Endodermal cell (in vitro differentiated cells): ENCODE data around the gene METTL23. TPM values are rescaled to one million over a fixed set of nuclear protein-coding genes. Genes with fewer than 3 reads are reported as not detected.

Experiments used
- DNase-seq: peaks from one replicate; pipeline ENCODE4 v3.0.0-alpha.2; 2017
- H3K27ac ChIP-seq: 2 replicates; pipeline ENCODE4 v1.5.1; 2013; ENCODE audit warnings: mild to moderate bottlenecking, low read depth, low read length, moderate library complexity
- H3K27me3 ChIP-seq: 2 replicates; pipeline ENCODE4 v1.6.1; 2013; ENCODE audit warnings: mild to moderate bottlenecking, low read length, moderate library complexity; ENCODE audit not compliant: insufficient read depth, control insufficient read depth, poor library complexity, severe bottlenecking
- H3K36me3 ChIP-seq: 2 replicates; pipeline ENCODE4 v1.7.0; 2013; ENCODE audit warnings: mild to moderate bottlenecking, low read length, moderate library complexity; ENCODE audit not compliant: control insufficient read depth, insufficient read depth
- H3K4me1 ChIP-seq: one replicate; pipeline ENCODE4 v1.7.0; 2013; ENCODE audit warnings: low read length; ENCODE audit not compliant: control insufficient read depth, insufficient read depth
- H3K4me3 ChIP-seq: 2 replicates; pipeline ENCODE4 v1.5.1; 2013; ENCODE audit warnings: mild to moderate bottlenecking, low read length, moderate library complexity
- H3K9ac ChIP-seq: 2 replicates; pipeline ENCODE4 v1.6.1; 2013; ENCODE audit warnings: mild to moderate bottlenecking, low read length, moderate library complexity; ENCODE audit not compliant: poor library complexity, severe bottlenecking; ENCODE audit errors: extremely low read depth
- H3K9me3 ChIP-seq: 2 replicates; pipeline ENCODE4 v1.6.1; 2013; ENCODE audit warnings: mild to moderate bottlenecking, low read length, moderate library complexity; ENCODE audit not compliant: control insufficient read depth
- H3K27ac Mint-ChIP-seq: 2 replicates; pipeline ENCODE4 v1.8.0; 2020; ENCODE audit warnings: mixed read lengths
- H3K27me3 Mint-ChIP-seq: 2 replicates; pipeline ENCODE4 v1.8.0; 2021; ENCODE audit warnings: mild to moderate bottlenecking, mixed read lengths; ENCODE audit not compliant: insufficient read depth
- H3K36me3 Mint-ChIP-seq: 2 replicates; pipeline ENCODE4 v1.8.0; 2020; ENCODE audit warnings: low read depth, mixed read lengths
- H3K4me1 Mint-ChIP-seq: 2 replicates; pipeline ENCODE4 v1.8.0; 2020; ENCODE audit warnings: mixed read lengths
- H3K4me3 Mint-ChIP-seq: 2 replicates; pipeline ENCODE4 v1.8.0; 2020; ENCODE audit warnings: mild to moderate bottlenecking, moderate library complexity, mixed read lengths
- H3K9me3 Mint-ChIP-seq: 2 replicates; pipeline ENCODE4 v1.8.0; 2020; ENCODE audit warnings: mild to moderate bottlenecking, mixed read lengths
- CTCF ChIP-seq: fragments of 200-600 bp; sonication (generic); conservative IDR thresholded peaks from 2 replicates; pipeline ENCODE4 v1.5.0; 2021; ENCODE audit warnings: antibody characterized with exemption, mild to moderate bottlenecking
- WGBS, 2 experiments: methylation state at CpG; one replicate each; pipeline versions ENCODE4 v1.1.5 to v1.1.7; 2013; ENCODE audit warnings: missing lambda C conversion rate in 2 of 2, mixed read lengths in 1 of 2; ENCODE audit not compliant: insufficient coverage in 1 of 2, insufficient read length in 1 of 2; 5-methylcytosine and 5-hydroxymethylcytosine counted together
- total RNA-seq, 2 donors: library from RNA; stranded (reverse); fragmentation: NEBNext Ultra II Directional in 1 of 2; extraction: Animal tissue kit (Norgen Biotek cat#: 25700) in 1 of 2; gene quantifications; 2 replicates in 1 of 2; 3 replicates in 1 of 2; pipeline ENCODE4 v1.2.1, GENCODE V29; 2021

METTL23 gene
- total RNA-seq, 2 donors from 2014 or later, result 31.3 to 39.9 TPM

GRCh38 chr17:76732734-76733617 is 6.3 kb downstream of the METTL23 start:
- Histone ChIP-seq H3K4me3 (peak overlapping the region; percentile 90), H3K9me3 (no peaks in the 10 kb centered on the region), H3K27ac (peak overlapping the region; percentile 5), H3K36me3 (peaks cover 46% of the 10 kb centered on the region), H3K27me3 (no peaks in the 10 kb centered on the region), H3K9ac (no peak overlapping the region), H3K4me1 (peaks cover 5% of the 10 kb centered on the region)
- Mint-ChIP-seq H3K4me3 (peak overlapping the region; percentile 100), H3K36me3 (peaks cover 48% of the 10 kb centered on the region), H3K9me3 (no peaks in the 10 kb centered on the region), H3K4me1 (peaks cover 15% of the 10 kb centered on the region), H3K27ac (peak overlapping the region; percentile 62), H3K27me3 (no peaks in the 10 kb centered on the region)
- peak; percentile 56 for DNase-seq
- TF ChIP-seq CTCF, result no peak
- WGBS, 2 experiments, result 98 to 100% methylated on average over 1 to 2 of the region's 3 CpGs

- Mint-ChIP-seq H3K27ac (peak overlapping the region; percentile 62), H3K27me3 (no peaks in the 10 kb centered on the region), H3K9me3 (no peaks in the 10 kb centered on the region), H3K36me3 (peaks cover 48% of the 10 kb centered on the region), H3K4me3 (peak overlapping the region; percentile 100), H3K4me1 (peaks cover 20% of the 10 kb centered on the region)
- Histone ChIP-seq H3K9ac (peak overlapping the region; percentile 96), H3K4me3 (peak overlapping the region; percentile 90), H3K27me3 (no peaks in the 10 kb centered on the region), H3K27ac (no peak overlapping the region), H3K4me1 (peaks cover 5% of the 10 kb centered on the region), H3K9me3 (no peaks in the 10 kb centered on the region), H3K36me3 (peaks cover 46% of the 10 kb centered on the region)
- no peak for DNase-seq
- WGBS, 2 experiments, result 88% methylated on average over 1 of the region's 1 CpG; no CpG with 5 or more reads in 1 of the 2 experiments
- no peak for TF ChIP-seq CTCF
These were observed 6.9 kb downstream of the METTL23 start for GRCh38 chr17:76733618-76733957.

DNA sequence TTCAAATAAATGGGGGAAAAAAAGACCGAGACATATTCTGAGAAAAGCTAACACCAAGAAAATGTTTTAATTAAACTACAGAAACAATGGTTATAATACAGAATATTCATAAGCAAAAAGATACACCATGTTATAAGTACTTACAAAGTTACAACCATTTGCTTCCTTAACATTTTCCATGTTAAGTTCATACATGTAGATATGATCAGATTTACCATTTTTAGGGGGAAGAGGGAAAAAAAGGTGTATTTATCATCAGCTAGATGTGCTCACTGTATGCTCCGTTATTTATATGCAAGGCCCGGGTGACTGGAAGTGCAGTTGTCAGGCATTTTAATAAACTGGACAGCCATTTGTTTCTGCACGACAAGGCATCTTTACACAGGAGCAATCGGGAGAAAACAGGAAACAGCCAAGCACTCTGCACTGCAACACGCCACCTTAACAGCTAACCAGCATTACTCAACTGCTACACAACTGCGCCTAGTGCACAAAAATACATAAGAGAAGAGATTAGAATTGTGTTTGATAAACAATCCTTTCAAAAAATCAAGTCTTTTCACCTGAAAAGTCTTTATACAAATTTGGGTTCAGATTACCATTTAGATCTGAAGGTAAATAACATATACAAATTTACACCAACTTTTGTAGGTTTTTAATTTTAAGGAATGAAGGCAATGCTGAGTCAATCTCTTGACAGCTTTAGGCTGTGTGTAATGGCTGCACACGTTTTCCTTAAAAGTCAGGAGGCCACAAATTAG is 7.6 kb downstream of the METTL23 start:
- H3K4me3 ChIP-seq, result peak overlapping the region; percentile 90
- H3K27me3 Mint-ChIP-seq, result no peaks in the 10 kb centered on the region
- peak overlapping the region; percentile 100 for H3K4me3 Mint-ChIP-seq
- no peak for DNase-seq
- H3K27ac Mint-ChIP-seq, result peak overlapping the region; percentile 74
- H3K27ac ChIP-seq, result no peak overlapping the region
- H3K9me3 ChIP-seq, result no peaks in the 10 kb centered on the region
- H3K4me1 Mint-ChIP-seq, result peaks cover 26% of the 10 kb centered on the region
- peaks cover 46% of the 10 kb centered on the region for H3K36me3 ChIP-seq
- peaks cover 9% of the 10 kb centered on the region for H3K4me1 ChIP-seq
- WGBS, 2 experiments, result 77 to 83% methylated on average over 5 to 6 of the region's 8 CpGs
- no peak for TF ChIP-seq CTCF
- peaks cover 48% of the 10 kb centered on the region for H3K36me3 Mint-ChIP-seq
- H3K9me3 Mint-ChIP-seq, result no peaks in the 10 kb centered on the region
- H3K9ac ChIP-seq, result peak overlapping the region; percentile 96
- H3K27me3 ChIP-seq, result no peaks in the 10 kb centered on the region
